GM20431 (cell line): Measurements from ENCODE around the gene ZMPSTE24.
"Not testable (repeated sequence)": the region's sequence is repeated elsewhere in the genome, so short reads cannot be mapped to it uniquely, and the experiment has no call there.

Experiments used
- in situ Hi-C: fragments of 300-500 bp; cut with MseI, MboI; formaldehyde crosslinking; loops from one replicate; pipeline ENCODE4 v1.15.0; 2020; ENCODE audit warnings: low sequenced_read_pairs; ENCODE audit not compliant: unreplicated experiment

ZMPSTE24 gene

GRCh38 chr1:40257688-40258444 lies at the start of gene ZMPSTE24:
ZMPSTE24 (plus strand) TSS chr1:40258236; CDS start chr1:40258272, 36 bp downstream.
- in situ Hi-C loops, result no loop called here

DNA sequence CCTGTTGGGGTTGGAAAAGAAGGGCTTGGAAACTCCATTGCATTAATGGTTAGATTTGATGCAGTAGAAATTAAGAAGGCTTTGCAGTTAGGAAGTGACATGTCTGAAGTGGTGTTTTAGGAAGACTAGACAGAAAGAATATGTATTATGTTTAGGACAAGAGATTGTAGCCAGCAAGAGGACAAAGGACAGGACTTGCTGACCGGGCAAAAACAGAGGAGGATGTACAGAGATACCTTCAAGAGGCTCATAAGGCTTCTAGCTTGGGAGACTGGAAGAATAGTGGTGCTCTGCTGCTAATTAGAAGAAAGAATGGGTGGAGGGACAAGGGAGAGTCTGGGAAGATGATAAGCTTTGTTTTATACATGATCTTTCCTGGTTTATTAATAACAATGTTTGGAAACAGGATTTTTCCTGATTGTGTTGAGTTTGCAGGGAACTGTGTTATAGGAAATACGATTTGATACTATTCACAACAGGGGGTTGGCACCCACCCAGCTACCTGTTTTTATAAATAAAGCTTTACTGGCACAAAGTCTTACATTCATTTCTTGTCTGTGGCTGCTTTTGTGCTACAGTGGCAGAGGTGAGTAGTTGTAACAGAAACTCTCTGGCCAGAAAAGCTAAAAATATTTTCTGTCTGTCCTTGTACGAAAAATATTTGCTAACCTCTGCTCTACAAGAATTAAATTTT lies 47.4 kb upstream of the ZMPSTE24 start:
- in situ Hi-C loops, result no loop called here

GRCh38 chr1:40218333-40218732 lies 39.7 kb upstream of the ZMPSTE24 start:
- in situ Hi-C loops, result no loop called here

GRCh38 chr1:40221471-40221905 lies 36.5 kb upstream of the ZMPSTE24 start:
- in situ Hi-C loops, result not testable (repeated sequence)

DNA sequence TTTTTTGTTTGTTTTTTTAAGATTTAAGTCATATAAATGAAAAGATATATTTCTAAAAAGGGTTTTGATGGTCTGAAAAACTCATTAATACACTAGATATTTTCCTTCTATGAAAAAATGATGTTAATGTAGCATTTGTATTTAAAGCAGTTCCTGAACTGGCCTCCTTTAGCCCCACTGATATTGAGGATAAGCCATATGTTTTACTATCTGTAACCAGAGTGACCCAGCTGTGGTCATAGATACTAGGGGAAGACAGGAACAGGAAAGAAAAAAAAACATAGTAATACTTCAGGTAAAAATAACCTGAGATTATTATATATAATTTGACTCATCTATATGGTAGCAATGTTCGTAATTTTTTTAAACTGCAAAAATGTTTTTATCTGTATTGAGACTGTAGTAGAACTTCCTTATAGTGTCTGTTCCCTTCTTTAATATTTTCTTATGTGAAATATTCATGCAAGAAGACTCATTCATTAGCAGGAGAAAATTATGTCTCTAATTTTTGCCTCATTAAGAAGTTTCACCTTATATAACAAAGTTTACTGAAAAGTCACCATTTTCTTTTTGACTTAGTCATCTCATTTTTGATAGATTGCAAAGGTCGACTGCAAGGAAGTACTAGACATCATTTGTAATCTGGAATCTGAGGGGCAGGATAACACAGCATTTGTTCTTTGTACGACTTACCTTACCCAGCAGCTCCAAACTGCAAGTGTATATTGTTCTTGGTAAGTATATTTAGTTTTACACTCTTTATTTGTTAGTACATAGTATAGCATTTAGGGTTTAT lies 35.9 kb upstream of the ZMPSTE24 start:
- in situ Hi-C loops, result no loop called here

DNA sequence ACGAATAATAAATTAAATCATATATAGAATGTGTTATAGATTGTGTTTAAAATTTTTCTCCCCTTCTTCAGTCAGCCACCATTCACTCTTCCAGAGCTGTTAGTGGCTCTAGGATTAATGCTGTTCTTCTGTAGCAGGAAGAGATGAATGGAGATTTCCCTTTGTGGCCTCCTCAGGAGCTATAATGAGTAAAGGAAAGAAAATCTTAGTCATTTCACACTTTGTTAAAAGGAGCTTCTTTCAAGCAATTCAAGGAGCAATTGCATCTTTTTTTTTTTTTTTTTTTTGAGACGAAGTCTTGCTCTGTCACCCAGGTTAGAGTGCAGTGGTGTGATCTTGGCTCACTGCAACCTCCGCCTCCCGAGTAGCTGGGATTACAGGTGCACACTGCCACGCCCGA lies 34.0 kb upstream of the ZMPSTE24 start:
- in situ Hi-C loops, result no loop called here

DNA sequence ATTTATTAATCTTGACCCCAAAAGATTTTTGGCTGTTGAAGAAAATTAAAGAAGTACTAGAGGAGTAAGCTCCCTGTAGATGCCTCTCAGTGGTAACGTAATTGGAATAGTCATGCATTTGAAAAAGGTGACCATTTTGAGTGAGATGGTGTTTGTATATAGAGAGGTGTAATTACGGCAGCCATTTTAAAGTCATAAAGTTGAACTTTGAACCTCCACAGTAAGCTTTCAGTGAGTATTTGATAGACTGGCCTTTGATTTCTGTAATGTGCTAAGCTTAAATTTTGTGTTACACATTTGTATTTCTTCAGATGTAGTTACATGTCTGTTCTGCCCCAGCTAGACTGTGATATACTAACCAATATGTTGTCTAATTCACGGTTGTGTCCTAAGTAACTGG lies 31.8 kb upstream of the ZMPSTE24 start:
- in situ Hi-C loops, result no loop called here

DNA sequence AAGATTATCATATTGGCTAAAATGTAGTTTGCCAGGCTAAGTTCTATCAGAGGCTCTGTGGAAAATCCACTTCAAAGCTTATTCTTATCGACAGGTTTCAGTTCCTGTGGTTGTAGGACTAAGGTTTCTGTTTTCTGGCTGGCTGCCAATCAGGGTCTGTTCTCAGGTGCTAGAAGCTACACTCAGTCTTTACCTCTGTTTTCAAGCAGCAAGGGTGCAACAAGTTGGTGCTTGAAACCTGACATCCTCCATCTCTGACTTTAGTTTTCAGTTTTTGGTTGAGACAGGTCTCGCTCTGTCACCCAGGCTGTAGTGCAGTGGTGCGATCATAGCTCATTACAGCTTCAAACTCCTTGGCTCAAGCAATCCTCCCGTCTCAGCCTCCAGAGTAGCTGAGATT lies 25.6 kb upstream of the ZMPSTE24 start:
- in situ Hi-C loops, result no loop called here

DNA sequence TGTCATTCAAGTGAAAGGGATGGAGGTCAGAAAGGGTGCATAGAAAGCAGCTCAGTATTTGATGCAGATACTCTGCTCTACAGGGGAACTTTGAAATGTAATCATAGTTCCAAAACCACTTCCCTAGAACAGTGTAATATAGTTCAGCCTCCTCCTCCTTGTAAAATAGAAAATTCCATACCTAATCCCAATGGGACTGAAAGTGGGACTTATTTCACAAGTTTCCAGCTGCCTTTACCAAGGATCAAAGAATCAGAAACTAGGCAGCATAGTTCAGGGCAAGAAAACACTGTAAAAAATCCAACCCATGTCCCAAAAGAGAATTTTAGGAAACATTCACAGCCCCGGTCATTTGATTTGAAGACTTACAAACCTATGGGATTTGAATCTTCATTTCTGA lies 18.4 kb upstream of the ZMPSTE24 start:
- in situ Hi-C loops, result no loop called here

- in situ Hi-C loops, result no loop called here
Observed at GRCh38 chr1:40240390-40240789, 17.6 kb upstream of the ZMPSTE24 start.

GRCh38 chr1:40241362-40241761 lies 16.7 kb upstream of the ZMPSTE24 start:
- in situ Hi-C loops, result no loop called here

DNA sequence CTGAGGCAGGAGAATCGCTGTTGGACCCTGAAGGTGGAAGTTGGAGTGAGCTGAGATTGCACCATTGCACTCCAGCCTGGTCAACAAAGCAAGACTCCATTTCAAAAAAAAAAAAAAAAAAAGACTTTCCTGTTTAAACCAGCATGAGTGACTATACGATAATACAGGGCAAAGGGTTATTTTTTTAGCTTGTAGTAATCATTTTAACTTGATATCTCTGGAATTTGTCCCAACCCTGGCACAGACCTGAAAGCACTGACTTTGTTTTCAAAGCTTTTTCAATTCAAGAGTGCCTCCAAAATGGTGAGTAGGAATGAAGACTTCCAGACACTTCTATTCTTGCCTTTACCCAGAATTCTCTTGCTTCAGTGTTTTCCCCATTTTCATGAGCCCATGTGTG lies 14.7 kb upstream of the ZMPSTE24 start:
- in situ Hi-C loops, result no loop called here

DNA sequence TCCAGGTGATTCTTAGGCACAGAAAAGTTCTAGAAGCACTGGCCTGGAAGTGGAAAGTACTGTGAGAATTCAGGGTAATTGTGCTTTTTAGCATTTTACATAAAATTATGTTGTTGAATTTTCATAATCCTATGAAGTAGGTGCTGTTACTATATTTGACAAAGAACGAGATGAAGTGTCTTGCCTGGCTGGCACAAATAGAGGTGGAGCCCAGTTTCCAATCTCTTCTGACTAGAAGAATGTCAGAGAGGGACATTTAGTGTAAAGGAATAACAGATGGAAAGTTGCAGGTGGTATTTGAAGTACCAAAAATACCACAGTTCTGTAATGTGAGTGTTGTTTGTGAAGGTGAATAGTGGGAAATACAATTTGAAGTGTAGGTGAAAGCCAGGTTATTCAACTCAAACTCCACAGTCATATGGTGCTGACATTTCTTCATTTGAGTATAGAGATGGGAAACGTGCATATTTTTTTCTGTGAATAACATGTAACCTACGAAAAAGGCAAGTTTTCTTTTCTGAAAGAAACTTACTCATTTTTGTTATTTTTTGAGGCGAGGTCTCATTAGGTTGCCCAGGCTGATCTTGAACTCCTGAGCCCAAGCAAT lies 13.8 kb upstream of the ZMPSTE24 start:
- in situ Hi-C loops, result no loop called here

DNA sequence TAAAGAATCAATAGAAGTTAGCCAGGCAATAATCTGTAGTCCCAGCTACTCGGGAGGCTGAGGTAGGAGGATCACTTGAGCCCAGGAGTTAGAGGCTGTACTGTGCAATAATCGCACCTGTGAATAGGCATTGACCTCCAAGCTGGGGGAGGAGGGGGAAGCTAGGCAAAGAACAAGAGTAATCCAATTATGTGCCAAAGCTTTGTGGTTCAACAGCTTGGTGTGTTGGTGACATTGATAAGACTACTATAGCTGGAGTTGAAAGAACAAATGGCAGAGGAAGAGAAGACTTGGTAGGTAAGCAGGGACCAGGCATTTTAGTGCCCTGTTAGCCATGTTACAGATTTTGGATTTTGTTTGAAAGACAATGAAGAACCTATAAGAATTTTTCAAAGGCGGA lies 12.3 kb upstream of the ZMPSTE24 start:
- in situ Hi-C loops, result no loop called here

GRCh38 chr1:40247655-40248054 lies 10.4 kb upstream of the ZMPSTE24 start, which contains the start of gene TMCO2:
TMCO2 (plus strand) TSS chr1:40247937; CDS start chr1:40247994, 57 bp downstream.
- in situ Hi-C loops, result no loop called here

GRCh38 chr1:40248412-40248811 lies 9.6 kb upstream of the ZMPSTE24 start:
- in situ Hi-C loops, result no loop called here

DNA sequence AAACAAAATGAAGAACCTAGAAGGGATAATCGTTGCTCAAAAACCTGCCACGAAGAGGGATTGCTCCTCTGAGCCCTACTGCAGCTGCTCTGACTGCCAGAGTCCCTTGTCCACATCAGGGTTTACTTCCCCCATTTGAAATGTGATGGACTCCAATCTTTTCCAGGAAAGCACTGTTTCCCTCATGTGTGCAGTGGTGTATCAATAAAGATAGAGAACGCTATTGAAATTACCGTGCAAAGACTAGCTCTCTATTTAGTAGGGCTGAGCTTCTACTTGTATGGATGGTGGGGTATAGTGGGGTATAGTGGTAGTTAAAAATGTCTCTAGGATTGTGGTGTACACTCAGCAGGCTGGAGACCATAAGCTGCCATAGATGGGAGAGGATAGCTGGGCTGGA lies 6.6 kb upstream of the ZMPSTE24 start:
- in situ Hi-C loops, result no loop called here

DNA sequence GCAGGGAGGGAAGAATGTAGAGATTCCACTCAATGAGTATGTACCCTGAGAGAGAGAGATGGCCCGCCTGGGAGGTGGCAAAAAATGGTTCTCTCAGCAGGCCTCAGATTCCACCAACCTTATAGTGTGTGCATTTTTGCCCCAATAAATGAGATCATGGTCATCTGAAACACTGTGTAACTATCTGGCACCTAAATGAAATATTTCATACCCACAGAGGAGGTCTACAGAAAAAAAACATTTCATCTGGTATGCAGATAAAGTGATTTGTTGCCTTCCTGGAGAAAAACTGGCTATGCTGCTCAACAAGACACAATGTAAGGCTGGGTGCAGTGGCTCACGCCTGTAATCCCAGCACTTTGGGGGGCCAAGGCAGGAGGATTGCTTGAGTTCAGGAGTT lies 5.4 kb upstream of the ZMPSTE24 start:
- in situ Hi-C loops, result no loop called here

DNA sequence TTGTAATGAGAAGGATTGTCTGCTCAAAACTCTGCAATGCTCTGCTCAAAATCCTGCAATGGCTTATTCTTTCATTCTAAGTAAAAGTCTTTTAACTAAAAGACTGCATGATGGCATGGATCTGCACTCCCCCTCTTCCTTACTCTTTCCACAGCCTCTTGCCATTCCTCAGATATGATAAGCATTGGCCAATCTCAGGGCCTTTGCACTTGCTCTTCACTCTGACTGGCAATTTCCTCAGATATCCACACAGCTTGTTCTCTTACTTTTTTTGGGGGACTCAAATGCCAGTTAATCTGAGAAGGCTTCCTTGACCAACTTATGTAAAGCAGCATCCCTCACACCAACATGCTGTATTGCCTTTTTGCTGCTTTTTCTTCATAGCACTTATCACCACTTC lies 2.8 kb upstream of the ZMPSTE24 start:
- in situ Hi-C loops, result no loop called here

DNA sequence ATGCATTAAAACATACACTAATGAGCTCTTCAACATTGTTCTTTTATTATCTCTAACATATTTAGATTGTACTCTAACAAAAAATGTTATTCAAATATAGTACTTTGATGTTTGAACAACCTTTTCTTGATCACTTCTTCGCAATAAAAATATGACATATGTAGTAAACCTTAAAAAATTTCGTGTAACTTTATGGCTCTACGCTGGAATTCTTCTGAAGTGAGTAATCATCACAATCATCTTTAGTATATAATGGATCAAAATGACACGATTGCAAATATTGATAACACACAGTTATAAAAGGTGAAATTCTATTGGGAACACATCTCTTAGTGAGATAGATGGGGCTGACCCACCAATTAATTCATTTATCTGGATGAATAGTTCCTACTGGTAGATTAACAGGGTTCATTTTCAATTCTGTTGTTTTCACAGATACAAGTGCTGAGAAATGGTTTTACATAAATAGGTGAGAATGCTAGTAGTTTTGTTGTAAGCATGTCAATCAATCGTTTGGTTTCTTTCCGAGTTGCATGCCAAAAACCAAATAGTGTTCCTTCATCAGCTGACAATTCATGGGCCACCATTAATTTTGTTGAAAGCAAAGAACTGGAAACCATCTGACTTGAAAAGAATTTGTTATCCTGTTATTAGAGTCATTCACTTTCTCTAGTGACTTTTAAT lies 1.5 kb upstream of the ZMPSTE24 start:
- in situ Hi-C loops, result no loop called here
